ENCODE results near the gene KIAA0232. TPM values are rescaled to one million over a fixed set of nuclear protein-coding genes. Genes with fewer than 3 reads are reported as not detected.
A peak's percentile ranks its signal among the peaks of the same experiment; 100 is the strongest.

Gene KIAA0232
- total and polyA plus RNA-seq, 5 donors from 2014 or later, result 5.6 to 25.3 (median 13.5) TPM

GRCh38 chr4:6869944-6870343, 87.4 kb downstream of the KIAA0232 start:
- H3K4me3 Mint-ChIP-seq, result no peak overlapping the region
- Histone ChIP-seq H3K27ac (ENCODE audit: insufficient read depth, low read length, poor library complexity, severe bottlenecking) (no peak overlapping the region), H3K36me3 (ENCODE audit: control insufficient read depth, insufficient read depth, low read length) (peaks cover 38% of the 10 kb centered on the region), H3K27me3 (ENCODE audit: control insufficient read depth, insufficient read depth, low read length) (no peaks in the 10 kb centered on the region), H3K4me3 (ENCODE audit: low read depth, low read length) (no peak overlapping the region), H3K4me1 (ENCODE audit: control insufficient read depth, insufficient read depth, low read length, poor library complexity, severe bottlenecking) (no peaks in the 10 kb centered on the region), H3K9me3 (ENCODE audit: control insufficient read depth in 2 of 2, low read length in 2 of 2) (no peaks in the 10 kb centered on the region)
- H3K36me3 Mint-ChIP-seq, result peaks cover 25% of the 10 kb centered on the region
- ATAC-seq (ENCODE audit: low read depth in 2 of 2) (no peak), DNase-seq (no peak)
- H3K9me3 Mint-ChIP-seq, result no peaks in the 10 kb centered on the region
- no peak overlapping the region for H3K27ac Mint-ChIP-seq
- H3K4me1 Mint-ChIP-seq, result peaks cover 0 to 16% (median 8%) of the 10 kb centered on the region in 4 donors
- H3K27me3 Mint-ChIP-seq, result no peaks in the 10 kb centered on the region

GRCh38 chr4:6873291-6873690, 90.8 kb downstream of the KIAA0232 start:
- H3K4me1 Mint-ChIP-seq, result peaks cover 3 to 8% (median 7%) of the 10 kb centered on the region in 4 donors
- no peak overlapping the region for H3K4me3 Mint-ChIP-seq
- no peaks in the 10 kb centered on the region for H3K27me3 Mint-ChIP-seq
- H3K9me3 Mint-ChIP-seq, result no peaks in the 10 kb centered on the region
- Histone ChIP-seq H3K36me3 (ENCODE audit: control insufficient read depth, insufficient read depth, low read length) (peaks cover 56% of the 10 kb centered on the region), H3K4me1 (ENCODE audit: control insufficient read depth, insufficient read depth, low read length, poor library complexity, severe bottlenecking) (no peaks in the 10 kb centered on the region), H3K27me3 (ENCODE audit: control insufficient read depth, insufficient read depth, low read length) (no peaks in the 10 kb centered on the region), H3K9me3 (ENCODE audit: control insufficient read depth in 2 of 2, low read length in 2 of 2) (no peaks in the 10 kb centered on the region), H3K27ac (ENCODE audit: insufficient read depth, low read length, poor library complexity, severe bottlenecking) (no peak overlapping the region), H3K4me3 (ENCODE audit: low read depth, low read length) (no peak overlapping the region)
- H3K27ac Mint-ChIP-seq, result no peak overlapping the region
- peaks cover 23% of the 10 kb centered on the region for H3K36me3 Mint-ChIP-seq
- no peak for ATAC-seq (ENCODE audit: low read depth in 2 of 2)
- DNase-seq, result no peak

DNA sequence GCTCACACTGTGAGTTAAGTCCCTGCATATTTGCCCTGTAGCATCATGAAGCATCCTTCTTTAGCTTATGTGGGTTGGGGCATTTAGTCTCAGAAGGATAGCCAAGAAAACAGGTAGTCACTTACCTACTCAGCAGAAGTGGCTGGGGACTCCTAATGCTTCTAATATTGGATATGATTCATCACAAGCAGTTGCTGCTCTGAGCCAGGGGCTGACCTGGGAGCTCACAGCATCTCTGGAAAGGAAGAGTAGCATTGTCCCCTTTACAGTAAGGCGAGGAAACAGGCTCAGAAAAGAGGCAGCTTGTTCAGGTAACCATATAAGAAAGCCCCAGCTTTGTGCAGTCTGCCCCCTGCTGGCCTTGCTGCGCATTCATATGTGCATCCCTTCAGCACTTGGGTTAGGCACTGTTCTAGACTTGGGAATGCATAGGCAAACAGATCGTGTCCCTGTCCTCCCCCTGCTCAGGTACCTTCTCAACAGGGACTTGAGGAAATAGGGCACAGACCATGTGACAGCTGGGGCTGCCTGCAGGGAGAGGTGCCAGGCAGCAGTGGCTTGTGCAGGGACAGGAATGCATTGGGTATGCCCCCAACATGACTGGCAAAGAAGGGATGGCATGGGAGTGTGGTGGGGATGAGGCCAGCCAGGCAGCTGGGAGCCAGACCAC, 91.4 kb downstream of the KIAA0232 start:
- H3K27ac Mint-ChIP-seq, result no peak overlapping the region
- no peaks in the 10 kb centered on the region for H3K9me3 Mint-ChIP-seq
- no peaks in the 10 kb centered on the region for H3K27me3 Mint-ChIP-seq
- ATAC-seq (ENCODE audit: low read depth in 2 of 2), result peak; percentile 78 to 81
- Histone ChIP-seq H3K9me3 (ENCODE audit: control insufficient read depth in 2 of 2, low read length in 2 of 2) (no peaks in the 10 kb centered on the region), H3K27me3 (ENCODE audit: control insufficient read depth, insufficient read depth, low read length) (no peaks in the 10 kb centered on the region), H3K4me3 (ENCODE audit: low read depth, low read length) (no peak overlapping the region), H3K27ac (ENCODE audit: insufficient read depth, low read length, poor library complexity, severe bottlenecking) (no peak overlapping the region), H3K4me1 (ENCODE audit: control insufficient read depth, insufficient read depth, low read length, poor library complexity, severe bottlenecking) (no peaks in the 10 kb centered on the region), H3K36me3 (ENCODE audit: control insufficient read depth, insufficient read depth, low read length) (peaks cover 62% of the 10 kb centered on the region)
- H3K4me3 Mint-ChIP-seq, result no peak overlapping the region
- H3K4me1 Mint-ChIP-seq, result peaks cover 3 to 8% (median 7%) of the 10 kb centered on the region in 4 donors
- peaks cover 24% of the 10 kb centered on the region for H3K36me3 Mint-ChIP-seq
- DNase-seq, result peak; percentile 65 to 82 (median 80)

- Histone ChIP-seq H3K27me3 (ENCODE audit: control insufficient read depth, insufficient read depth, low read length) (no peaks in the 10 kb centered on the region), H3K4me1 (ENCODE audit: control insufficient read depth, insufficient read depth, low read length, poor library complexity, severe bottlenecking) (no peaks in the 10 kb centered on the region), H3K4me3 (ENCODE audit: low read depth, low read length) (no peak overlapping the region), H3K9me3 (ENCODE audit: control insufficient read depth in 2 of 2, low read length in 2 of 2) (no peaks in the 10 kb centered on the region), H3K36me3 (ENCODE audit: control insufficient read depth, insufficient read depth, low read length) (peaks cover 68% of the 10 kb centered on the region), H3K27ac (ENCODE audit: insufficient read depth, low read length, poor library complexity, severe bottlenecking) (no peak overlapping the region)
- no peaks in the 10 kb centered on the region for H3K27me3 Mint-ChIP-seq
- H3K27ac Mint-ChIP-seq, result no peak overlapping the region
- no peaks in the 10 kb centered on the region for H3K9me3 Mint-ChIP-seq
- ATAC-seq (ENCODE audit: low read depth in 2 of 2) (no peak), DNase-seq (no peak)
- peaks cover 30% of the 10 kb centered on the region for H3K36me3 Mint-ChIP-seq
- peaks cover 3 to 8% (median 7%) of the 10 kb centered on the region in 4 donors for H3K4me1 Mint-ChIP-seq
- H3K4me3 Mint-ChIP-seq, result no peak overlapping the region
Measured at GRCh38 chr4:6874981-6875380, 92.5 kb downstream of the KIAA0232 start.

DNA sequence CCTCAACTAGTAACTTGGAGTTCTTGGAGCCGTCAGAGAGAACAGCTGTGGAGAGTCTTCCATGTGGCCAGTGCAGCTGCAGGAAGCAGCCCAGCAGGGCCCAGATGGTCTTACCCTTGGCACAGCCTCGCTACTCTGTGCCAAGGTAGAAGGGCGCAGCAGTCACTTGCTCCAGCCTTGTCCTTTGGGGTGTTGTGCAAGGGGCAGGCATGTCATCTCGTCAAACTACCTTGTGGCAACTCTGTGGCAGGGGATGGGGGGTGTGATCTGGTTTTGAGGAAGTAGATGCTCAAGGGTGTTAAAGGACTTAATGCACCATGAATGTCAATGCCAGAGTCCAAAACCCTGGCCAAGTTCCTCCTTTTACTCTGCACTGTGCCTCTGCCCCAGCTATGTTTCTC, 92.9 kb downstream of the KIAA0232 start:
- DNase-seq (no peak), ATAC-seq (ENCODE audit: low read depth in 2 of 2) (no peak)
- Mint-ChIP-seq H3K4me3 (no peak overlapping the region), H3K27me3 (no peaks in the 10 kb centered on the region), H3K27ac (no peak overlapping the region), H3K36me3 (peaks cover 33% of the 10 kb centered on the region), H3K4me1 (peaks cover 3 to 10% (median 7%) of the 10 kb centered on the region in 4 donors), H3K9me3 (no peaks in the 10 kb centered on the region)
- Histone ChIP-seq H3K4me3 (ENCODE audit: low read depth, low read length) (no peak overlapping the region), H3K9me3 (ENCODE audit: control insufficient read depth in 2 of 2, low read length in 2 of 2) (no peaks in the 10 kb centered on the region), H3K27me3 (ENCODE audit: control insufficient read depth, insufficient read depth, low read length) (no peaks in the 10 kb centered on the region), H3K27ac (ENCODE audit: insufficient read depth, low read length, poor library complexity, severe bottlenecking) (no peak overlapping the region), H3K4me1 (ENCODE audit: control insufficient read depth, insufficient read depth, low read length, poor library complexity, severe bottlenecking) (no peaks in the 10 kb centered on the region), H3K36me3 (ENCODE audit: control insufficient read depth, insufficient read depth, low read length) (peaks cover 69% of the 10 kb centered on the region)

DNA sequence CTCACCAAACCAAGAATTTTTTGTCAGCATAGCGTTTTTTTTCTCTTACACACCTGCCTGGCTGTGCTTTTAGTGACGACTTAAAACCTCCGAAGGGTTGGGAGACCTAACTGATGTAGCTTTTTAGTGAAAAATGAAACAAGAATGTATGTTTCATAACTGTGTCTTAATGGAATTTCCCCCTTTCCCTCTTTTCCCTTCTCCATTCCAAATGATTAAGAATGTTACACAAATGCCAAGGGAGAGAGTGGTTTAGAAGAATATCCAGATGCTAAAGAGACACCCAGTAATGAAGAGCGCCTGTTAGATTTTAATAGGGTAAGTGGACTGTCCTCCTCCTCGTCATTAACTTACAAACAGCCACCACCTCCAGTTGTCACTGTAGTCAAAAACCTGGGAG, 93.9 kb downstream of the KIAA0232 start:
- Histone ChIP-seq H3K9me3 (ENCODE audit: control insufficient read depth in 2 of 2, low read length in 2 of 2) (no peaks in the 10 kb centered on the region), H3K4me3 (ENCODE audit: low read depth, low read length) (no peak overlapping the region), H3K36me3 (ENCODE audit: control insufficient read depth, insufficient read depth, low read length) (peaks cover 73% of the 10 kb centered on the region), H3K4me1 (ENCODE audit: control insufficient read depth, insufficient read depth, low read length, poor library complexity, severe bottlenecking) (no peaks in the 10 kb centered on the region), H3K27me3 (ENCODE audit: control insufficient read depth, insufficient read depth, low read length) (no peaks in the 10 kb centered on the region), H3K27ac (ENCODE audit: insufficient read depth, low read length, poor library complexity, severe bottlenecking) (no peak overlapping the region)
- H3K9me3 Mint-ChIP-seq, result no peaks in the 10 kb centered on the region
- H3K27ac Mint-ChIP-seq, result peak overlapping the region in 1 of 3 donors; percentile 47
- ATAC-seq (ENCODE audit: low read depth in 2 of 2) (no peak), DNase-seq (no peak)
- H3K4me1 Mint-ChIP-seq, result peaks cover 3 to 13% (median 7%) of the 10 kb centered on the region in 4 donors
- H3K36me3 Mint-ChIP-seq, result peaks cover 42% of the 10 kb centered on the region
- no peaks in the 10 kb centered on the region for H3K27me3 Mint-ChIP-seq
- no peak overlapping the region for H3K4me3 Mint-ChIP-seq

DNA sequence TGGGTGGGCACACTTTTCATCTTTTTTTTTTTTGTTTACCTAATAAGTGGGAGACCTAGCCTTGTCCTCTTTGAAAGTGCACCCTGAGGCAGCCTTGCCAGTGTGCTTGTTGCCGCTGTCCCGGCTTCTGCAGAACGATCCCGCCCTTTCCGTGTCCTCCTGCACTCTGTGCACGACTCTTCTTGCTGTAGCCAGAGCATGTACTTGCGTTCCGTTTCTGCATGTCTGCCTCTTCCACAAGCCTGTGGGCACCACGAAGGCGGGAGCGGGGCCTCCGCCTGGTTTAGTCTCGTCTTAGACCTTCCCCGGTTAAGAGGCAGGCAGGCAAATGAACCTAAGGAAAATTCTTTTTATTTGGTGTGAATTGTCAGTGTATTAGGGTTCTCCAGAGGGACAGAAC, 94.5 kb downstream of the KIAA0232 start:
- H3K36me3 ChIP-seq (ENCODE audit: control insufficient read depth, insufficient read depth, low read length), result peaks cover 73% of the 10 kb centered on the region
- peak overlapping the region in 1 of 3 donors; percentile 47 for H3K27ac Mint-ChIP-seq
- H3K4me1 Mint-ChIP-seq, result peaks cover 0 to 13% (median 5%) of the 10 kb centered on the region in 4 donors
- H3K9me3 Mint-ChIP-seq, result no peaks in the 10 kb centered on the region
- H3K9me3 ChIP-seq (ENCODE audit: control insufficient read depth in 2 of 2, low read length in 2 of 2), result no peaks in the 10 kb centered on the region
- DNase-seq (no peak), ATAC-seq (ENCODE audit: low read depth in 2 of 2) (no peak)
- no peak overlapping the region for H3K4me3 Mint-ChIP-seq
- no peak overlapping the region for H3K4me3 ChIP-seq (ENCODE audit: low read depth, low read length)
- peaks cover 46% of the 10 kb centered on the region for H3K36me3 Mint-ChIP-seq
- H3K4me1 ChIP-seq (ENCODE audit: control insufficient read depth, insufficient read depth, low read length, poor library complexity, severe bottlenecking), result no peaks in the 10 kb centered on the region
- no peaks in the 10 kb centered on the region for H3K27me3 ChIP-seq (ENCODE audit: control insufficient read depth, insufficient read depth, low read length)
- no peaks in the 10 kb centered on the region for H3K27me3 Mint-ChIP-seq
- no peak overlapping the region for H3K27ac ChIP-seq (ENCODE audit: insufficient read depth, low read length, poor library complexity, severe bottlenecking)

- Histone ChIP-seq H3K9me3 (ENCODE audit: control insufficient read depth in 2 of 2, low read length in 2 of 2) (no peaks in the 10 kb centered on the region), H3K4me1 (ENCODE audit: control insufficient read depth, insufficient read depth, low read length, poor library complexity, severe bottlenecking) (no peaks in the 10 kb centered on the region), H3K27ac (ENCODE audit: insufficient read depth, low read length, poor library complexity, severe bottlenecking) (no peak overlapping the region), H3K36me3 (ENCODE audit: control insufficient read depth, insufficient read depth, low read length) (peaks cover 70% of the 10 kb centered on the region), H3K27me3 (ENCODE audit: control insufficient read depth, insufficient read depth, low read length) (no peaks in the 10 kb centered on the region), H3K4me3 (ENCODE audit: low read depth, low read length) (no peak overlapping the region)
- peaks cover 54% of the 10 kb centered on the region for H3K36me3 Mint-ChIP-seq
- H3K27me3 Mint-ChIP-seq, result no peaks in the 10 kb centered on the region
- no peak overlapping the region for H3K4me3 Mint-ChIP-seq
- peaks cover 0 to 11% (median 5%) of the 10 kb centered on the region in 4 donors for H3K4me1 Mint-ChIP-seq
- H3K27ac Mint-ChIP-seq, result peak overlapping the region in 2 of 3 donors; percentile 47 to 48
- DNase-seq (no peak), ATAC-seq (ENCODE audit: low read depth in 2 of 2) (no peak)
- H3K9me3 Mint-ChIP-seq, result no peaks in the 10 kb centered on the region
Measured at GRCh38 chr4:6878451-6879059, 96.0 kb downstream of the KIAA0232 start.
